HG03460 (cell line): Measurements from ENCODE around the gene CD247.
A peak's percentile ranks its signal among the peaks of the same experiment; 100 is the strongest.

ENCODE experiments used
- ATAC-seq: cut with Tn5 transposase; IDR thresholded peaks from one replicate; pipeline ENCODE4 v1.9.1; 2021; ENCODE audit not compliant: unreplicated experiment

The CD247 gene

GRCh38 chr1:167512046-167512654 lies 6.2 kb downstream of the CD247 start:
- no peak for ATAC-seq

- no peak for ATAC-seq
Observed at GRCh38 chr1:167511374-167511986, 6.8 kb downstream of the CD247 start.

DNA sequence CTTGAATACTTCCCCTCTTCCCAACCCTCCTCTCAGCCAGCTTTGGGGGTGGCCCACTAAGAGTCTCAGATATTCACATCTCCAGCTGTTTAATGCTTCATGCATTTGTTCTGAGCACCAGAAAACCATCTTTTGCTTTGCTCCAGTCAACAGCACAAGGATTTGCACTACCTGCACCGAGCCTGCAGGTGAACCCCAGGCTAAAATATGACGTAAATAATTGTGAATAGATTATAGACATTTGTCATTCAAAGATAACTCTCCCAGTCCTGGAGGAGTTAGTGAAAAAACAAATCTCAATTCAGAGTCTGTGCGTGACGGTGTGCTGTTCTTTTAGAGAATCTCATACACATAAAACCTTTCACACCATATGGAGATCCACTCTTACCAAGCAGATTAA lies 7.4 kb downstream of the CD247 start:
- ATAC-seq: no peak

- ATAC-seq: no peak
Observed at GRCh38 chr1:167510244-167510643, 8.1 kb downstream of the CD247 start.

DNA sequence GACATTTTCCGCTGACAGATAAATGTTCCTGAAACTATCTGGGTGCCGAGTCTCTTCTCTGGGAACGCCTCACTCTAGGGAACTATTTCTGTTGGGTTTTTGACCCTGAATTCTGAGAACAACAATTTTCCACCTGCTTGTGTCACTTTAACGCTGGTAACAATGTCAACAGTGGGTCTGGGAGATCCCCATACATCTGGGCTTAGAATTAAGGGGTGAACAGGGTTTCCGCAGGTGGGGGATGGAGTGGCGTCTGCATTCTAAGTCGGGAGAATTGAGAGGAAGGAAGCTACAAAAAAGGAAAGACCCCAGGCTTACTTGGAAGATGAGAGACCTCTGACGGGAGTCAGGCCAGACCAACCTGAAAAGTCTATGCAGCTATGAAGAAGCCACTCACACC lies 8.7 kb downstream of the CD247 start:
- no peak for ATAC-seq

- no peak for ATAC-seq
Observed at GRCh38 chr1:167507719-167508118, 10.6 kb downstream of the CD247 start.

- ATAC-seq: no peak
Observed at GRCh38 chr1:167504467-167504827, 13.9 kb downstream of the CD247 start.

- ATAC-seq: no peak
Observed at GRCh38 chr1:167503626-167504466, 14.5 kb downstream of the CD247 start.

GRCh38 chr1:167502719-167503462 lies 15.4 kb downstream of the CD247 start:
- no peak for ATAC-seq

DNA sequence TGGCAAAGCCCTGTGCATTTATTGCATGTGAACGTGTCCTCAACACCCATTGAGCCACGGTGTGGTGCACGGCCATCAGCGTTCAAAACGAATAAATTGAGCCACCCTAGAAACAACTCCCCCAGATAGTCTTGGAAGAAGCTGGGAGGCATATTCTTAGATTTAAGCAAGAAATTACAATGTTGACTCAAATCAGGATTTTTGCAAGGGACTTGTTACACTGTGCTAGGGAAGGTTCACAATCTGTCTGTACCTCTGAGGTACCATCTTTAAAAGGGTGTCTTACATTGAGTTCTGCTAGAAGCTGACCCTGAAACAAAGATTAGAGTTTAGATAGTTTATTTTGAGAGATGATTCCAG lies 16.2 kb downstream of the CD247 start:
- no peak for ATAC-seq

GRCh38 chr1:167501515-167502191 lies 16.7 kb downstream of the CD247 start:
- ATAC-seq: no peak

GRCh38 chr1:167500283-167500860 lies 18.0 kb downstream of the CD247 start:
- ATAC-seq: no peak

- ATAC-seq: peak; percentile 97
Observed at GRCh38 chr1:167499664-167500101, 18.6 kb downstream of the CD247 start.

- peak; percentile 11 for ATAC-seq
Observed at GRCh38 chr1:167499106-167499505, 19.2 kb downstream of the CD247 start.

- ATAC-seq: no peak
Observed at GRCh38 chr1:167496797-167497619, 21.3 kb downstream of the CD247 start.

- ATAC-seq: no peak
Observed at GRCh38 chr1:167493372-167493771, 25.0 kb downstream of the CD247 start.

GRCh38 chr1:167492481-167492910 lies 25.8 kb downstream of the CD247 start:
- ATAC-seq: no peak

DNA sequence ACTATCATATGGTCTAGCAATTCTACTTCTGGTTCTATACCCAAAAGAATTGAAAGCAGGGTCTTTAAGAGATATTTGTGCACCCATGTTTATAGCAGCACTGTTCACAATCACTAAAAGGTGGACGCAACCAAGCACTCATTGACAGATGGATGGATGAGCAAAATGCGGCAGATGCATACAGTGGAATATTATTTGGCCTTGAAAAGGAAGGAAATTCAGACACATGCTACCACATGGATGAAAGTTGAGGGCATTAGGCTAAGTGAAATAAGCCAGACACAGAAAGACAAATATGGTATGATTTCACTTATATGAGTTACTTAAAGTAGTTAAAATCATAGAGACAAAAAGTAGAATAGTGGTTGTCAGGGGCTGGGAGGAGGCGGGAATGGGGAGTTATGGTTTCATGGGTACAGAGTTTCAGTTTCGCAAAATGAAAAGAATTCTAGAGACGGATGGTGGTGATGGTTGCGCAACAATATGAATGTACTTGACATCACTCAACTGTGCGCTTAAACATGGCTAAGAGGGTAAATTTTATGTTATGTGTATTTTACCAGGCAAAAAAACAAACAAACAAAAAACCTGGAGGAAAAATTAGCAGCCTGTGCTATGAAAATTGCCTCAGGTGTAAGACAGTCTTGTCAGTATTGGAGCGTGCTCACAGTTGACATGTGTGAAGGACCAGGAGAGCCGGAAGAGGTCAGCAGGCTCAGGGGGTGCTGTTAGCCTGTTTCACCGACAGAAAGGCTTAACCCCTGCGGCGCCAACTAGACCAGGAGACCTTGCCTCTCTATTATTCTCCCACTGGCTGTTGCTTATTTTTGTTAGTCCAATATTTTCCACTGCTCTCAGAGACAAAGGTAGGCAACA lies 26.5 kb downstream of the CD247 start:
- ATAC-seq: no peak

- ATAC-seq: no peak
Observed at GRCh38 chr1:167490765-167491164, 27.6 kb downstream of the CD247 start.
